Stomach smooth muscle (tissue), 2 donors: ENCODE results near the gene MRPS18A.

Experiments used
- H3K27ac ChIP-seq: one replicate; pipeline ENCODE4 v1.7.0; 2013; ENCODE audit warnings: mild to moderate bottlenecking, low read length, inconsistent platforms
- H3K27me3 ChIP-seq, 2 donors: one replicate each; pipeline ENCODE4 v1.7.0; 2013; ENCODE audit warnings: low read length in 2 of 2; ENCODE audit not compliant: insufficient read depth in 2 of 2, control insufficient read depth in 1 of 2
- H3K36me3 ChIP-seq, 2 donors: one replicate each; pipeline ENCODE4 v1.7.0; 2013; ENCODE audit warnings: low read length in 2 of 2; ENCODE audit not compliant: control insufficient read depth in 2 of 2, insufficient read depth in 2 of 2
- H3K4me1 ChIP-seq: one replicate; pipeline ENCODE4 v1.7.0; 2013; ENCODE audit warnings: low read length; ENCODE audit not compliant: control insufficient read depth, insufficient read depth
- H3K4me3 ChIP-seq, 2 donors: one replicate each; pipeline ENCODE4 v1.7.0; 2013; ENCODE audit warnings: low read length in 2 of 2
- H3K9ac ChIP-seq, 2 donors: one replicate each; pipeline ENCODE4 v1.7.0; 2013; ENCODE audit warnings: low read length in 2 of 2, mild to moderate bottlenecking in 1 of 2
- H3K9me3 ChIP-seq, 2 donors: one replicate each; pipeline ENCODE4 v1.7.0; 2013; ENCODE audit warnings: low read length in 2 of 2; ENCODE audit not compliant: control insufficient read depth in 2 of 2
- donor health status: healthy.
- donor health status: Pancreatic carcinoma.

Gene MRPS18A

DNA sequence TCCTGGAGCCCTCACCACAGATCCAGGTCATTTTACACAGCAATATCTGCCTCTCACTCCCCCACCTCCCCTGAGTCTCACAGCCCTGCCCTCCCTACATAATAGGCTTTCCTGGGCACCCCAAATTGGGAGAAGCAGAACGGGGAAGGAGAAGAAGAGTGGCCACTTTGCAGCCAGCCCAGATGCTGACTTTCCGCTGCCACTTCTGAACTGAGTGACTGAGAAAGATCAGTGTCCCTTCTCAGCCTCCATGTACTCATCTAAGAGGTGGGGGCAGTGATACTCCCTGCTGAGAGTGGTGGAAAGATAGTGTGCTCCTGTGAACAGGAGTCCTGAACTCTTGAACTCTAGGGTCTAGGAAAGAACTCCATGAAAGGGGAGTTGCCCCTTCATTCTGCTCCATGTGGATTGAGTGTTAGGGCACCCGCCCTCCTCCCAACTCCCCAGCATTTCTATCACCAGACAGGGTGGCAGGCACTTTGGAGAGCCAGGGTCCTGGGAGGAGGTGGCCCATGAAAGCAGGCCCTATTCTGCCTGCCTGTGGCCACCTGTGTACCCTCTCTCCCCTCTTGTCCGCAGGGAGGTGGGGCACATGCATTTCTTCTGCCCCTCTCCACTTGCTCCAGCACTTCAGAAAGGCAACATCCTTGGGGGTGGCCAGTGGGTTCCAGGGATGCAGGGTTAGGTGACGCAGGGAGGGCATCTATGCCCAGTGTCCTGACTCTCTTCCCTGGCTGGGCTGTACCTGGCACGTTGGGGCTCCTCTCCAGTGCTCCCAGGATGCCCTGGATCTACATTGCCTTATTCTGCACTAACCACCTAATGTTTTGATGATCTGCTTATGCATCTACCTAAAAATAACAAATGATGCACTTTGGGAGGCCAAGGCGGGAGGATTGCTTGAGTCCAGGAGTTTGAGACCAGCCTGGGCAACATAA, 38.3 kb upstream of the MRPS18A start:
- Histone ChIP-seq H3K27me3 (no peaks in the 10 kb centered on the region), H3K4me1 (no peaks in the 10 kb centered on the region), H3K9me3 (no peaks in the 10 kb centered on the region), H3K4me3 (no peak overlapping the region), H3K27ac (no peak overlapping the region), H3K36me3 (no peaks in the 10 kb centered on the region), H3K9ac (no peak overlapping the region)

DNA sequence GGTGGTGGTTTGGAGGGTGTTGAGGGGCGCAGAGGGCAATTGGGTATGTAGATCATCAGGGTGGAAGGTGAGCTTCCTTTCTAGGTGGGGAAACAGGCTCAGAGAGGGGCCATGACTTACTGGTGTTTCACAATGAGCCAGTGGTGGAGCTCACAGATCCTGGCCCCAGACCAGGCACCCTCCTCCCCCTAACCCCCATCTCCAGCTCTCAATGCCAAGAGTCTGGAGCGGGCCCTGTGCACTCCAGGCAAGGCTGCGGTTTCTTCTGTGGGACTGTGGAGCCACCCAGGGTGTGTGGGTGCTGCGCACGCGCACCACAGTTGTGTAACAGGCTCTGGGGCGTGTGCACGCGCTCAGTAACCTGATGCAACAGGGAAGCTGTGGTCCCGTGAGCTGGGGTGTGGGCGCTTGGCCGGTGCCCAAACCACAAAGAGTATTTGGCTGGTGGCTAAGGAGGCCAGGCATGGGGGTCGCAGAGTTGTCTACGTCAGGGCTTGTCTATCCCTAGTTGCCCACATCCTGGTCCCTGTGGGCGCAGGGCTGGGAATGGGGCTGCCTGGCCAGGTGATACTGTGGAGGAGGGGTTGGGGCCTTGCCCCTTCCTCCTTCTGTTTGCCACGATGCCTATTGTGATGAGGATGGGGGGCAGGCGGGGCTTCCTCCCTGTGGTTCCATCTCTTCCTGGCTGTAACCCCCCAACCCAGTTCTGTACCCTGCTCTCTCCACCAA, 37.5 kb upstream of the MRPS18A start:
- H3K4me1 ChIP-seq: no peaks in the 10 kb centered on the region
- no peaks in the 10 kb centered on the region for H3K9me3 ChIP-seq
- H3K9ac ChIP-seq: no peak overlapping the region
- H3K36me3 ChIP-seq: no peaks in the 10 kb centered on the region
- H3K27ac ChIP-seq: no peak overlapping the region
- H3K27me3 ChIP-seq: no peaks in the 10 kb centered on the region
- H3K4me3 ChIP-seq: no peak overlapping the region

DNA sequence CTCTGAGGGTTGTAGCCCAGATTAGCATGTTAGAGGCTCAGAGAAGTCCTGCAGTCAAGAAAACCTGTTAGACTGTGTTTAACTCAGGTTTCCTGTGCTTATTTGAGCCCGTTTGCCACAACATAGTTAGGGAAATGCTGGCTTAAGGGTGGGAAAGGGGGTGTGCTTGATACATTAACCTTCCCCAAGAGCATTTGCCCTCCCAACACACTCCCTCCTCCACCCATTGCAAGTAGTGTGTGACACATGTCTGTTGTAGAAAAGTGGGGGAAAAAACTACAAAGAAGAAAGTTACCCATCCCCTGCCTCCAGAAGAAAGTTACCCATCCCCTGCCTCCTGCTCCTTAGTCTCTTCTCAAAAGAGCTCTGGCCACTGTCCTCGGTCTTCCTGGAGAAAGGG, 36.8 kb upstream of the MRPS18A start:
- H3K27ac ChIP-seq: no peak overlapping the region
- no peaks in the 10 kb centered on the region for H3K9me3 ChIP-seq
- H3K4me3 ChIP-seq: no peak overlapping the region
- peaks cover 0 to 1% of the 10 kb centered on the region in 2 donors for H3K27me3 ChIP-seq
- no peak overlapping the region for H3K9ac ChIP-seq
- H3K4me1 ChIP-seq: no peaks in the 10 kb centered on the region
- no peaks in the 10 kb centered on the region for H3K36me3 ChIP-seq

DNA sequence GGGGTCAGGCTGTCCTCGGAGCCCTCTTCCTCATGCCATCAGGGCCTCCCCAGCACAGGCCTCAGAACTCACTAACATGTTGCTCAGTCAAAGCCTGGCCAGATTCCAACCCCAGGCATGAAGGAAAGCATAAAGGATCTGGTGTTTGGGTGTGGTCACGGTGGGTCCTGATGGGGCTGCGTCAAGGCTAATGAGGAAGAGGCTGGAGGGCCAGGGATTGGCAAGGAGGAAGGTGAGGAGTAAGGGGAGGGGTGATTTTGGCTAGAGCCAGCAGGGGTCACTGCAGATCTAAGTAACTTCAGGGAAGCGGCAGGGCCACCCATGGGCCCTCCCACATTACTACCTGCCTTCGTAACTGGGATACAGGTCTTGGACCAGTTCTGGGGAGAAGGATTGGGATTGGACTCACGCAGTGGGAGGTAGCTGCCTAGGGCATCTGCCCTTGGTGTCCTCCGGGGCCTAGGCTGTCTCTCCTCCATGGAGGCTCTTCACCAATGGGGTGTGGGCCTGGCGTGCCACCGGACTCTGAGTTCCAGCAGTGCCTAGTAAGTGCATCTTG, 36.2 kb upstream of the MRPS18A start:
- no peak overlapping the region for H3K27ac ChIP-seq
- no peak overlapping the region for H3K4me3 ChIP-seq
- H3K36me3 ChIP-seq: no peaks in the 10 kb centered on the region
- no peaks in the 10 kb centered on the region for H3K9me3 ChIP-seq
- H3K27me3 ChIP-seq: peaks cover 0 to 2% of the 10 kb centered on the region in 2 donors
- H3K9ac ChIP-seq: no peak overlapping the region
- H3K4me1 ChIP-seq: no peaks in the 10 kb centered on the region

DNA sequence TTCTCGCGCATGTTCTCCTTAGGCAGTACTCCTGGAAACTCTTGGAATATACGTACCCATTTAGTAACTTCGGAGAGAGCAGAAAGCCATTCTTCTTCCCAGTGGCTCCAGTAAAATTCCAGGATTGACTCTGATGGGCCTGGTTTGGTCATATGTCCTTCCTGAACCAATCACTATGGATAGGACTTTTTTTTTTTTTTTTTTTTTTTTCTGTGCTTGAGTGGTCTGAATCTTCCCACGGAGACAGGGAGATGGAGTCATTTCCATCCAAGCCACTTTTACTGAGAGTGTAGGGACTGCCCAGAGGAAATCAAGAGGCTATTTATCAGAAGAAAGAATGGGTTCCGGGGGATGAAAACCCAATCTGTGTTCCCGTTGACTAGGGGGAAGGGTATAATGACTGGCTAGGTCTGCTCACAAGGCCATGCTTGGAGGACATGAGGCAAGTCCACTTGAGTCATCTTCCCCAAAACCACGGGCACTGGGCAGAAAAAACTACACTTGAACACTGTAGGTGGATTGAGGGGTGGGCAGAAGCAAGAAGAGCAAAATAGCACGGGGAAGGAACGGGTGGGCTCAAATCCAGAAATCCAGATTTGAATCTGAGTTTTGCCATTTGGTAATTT, 35.4 kb upstream of the MRPS18A start:
- no peak overlapping the region for H3K27ac ChIP-seq
- H3K36me3 ChIP-seq: no peaks in the 10 kb centered on the region
- peaks cover 2% of the 10 kb centered on the region for H3K4me1 ChIP-seq
- H3K4me3 ChIP-seq: no peak overlapping the region
- peaks cover 0 to 2% of the 10 kb centered on the region in 2 donors for H3K27me3 ChIP-seq
- H3K9ac ChIP-seq: no peak overlapping the region
- H3K9me3 ChIP-seq: no peaks in the 10 kb centered on the region

DNA sequence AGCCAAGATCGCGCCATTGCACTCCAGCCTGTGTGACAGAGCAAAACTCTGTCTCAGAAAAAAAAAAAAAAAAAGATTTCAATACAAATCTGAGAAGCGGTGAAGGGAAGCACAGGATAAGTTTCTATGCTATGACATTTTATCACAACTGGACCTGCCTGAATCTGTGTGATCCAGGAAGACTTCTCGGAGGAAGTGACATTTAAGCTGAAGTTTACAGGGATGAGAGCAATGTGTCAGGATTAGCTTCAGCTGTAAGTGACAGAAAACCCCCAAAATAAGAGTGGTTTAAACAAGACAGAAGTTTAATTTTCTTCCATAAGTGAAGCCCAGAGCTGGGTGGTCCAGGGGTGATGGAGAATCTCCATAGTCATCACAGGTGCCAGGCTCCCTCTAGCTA, 33.4 kb upstream of the MRPS18A start:
- Histone ChIP-seq H3K9me3 (no peaks in the 10 kb centered on the region), H3K27me3 (peaks cover 0 to 2% of the 10 kb centered on the region in 2 donors), H3K4me3 (no peak overlapping the region), H3K4me1 (peaks cover 5% of the 10 kb centered on the region), H3K36me3 (no peaks in the 10 kb centered on the region), H3K9ac (no peak overlapping the region), H3K27ac (no peak overlapping the region)

DNA sequence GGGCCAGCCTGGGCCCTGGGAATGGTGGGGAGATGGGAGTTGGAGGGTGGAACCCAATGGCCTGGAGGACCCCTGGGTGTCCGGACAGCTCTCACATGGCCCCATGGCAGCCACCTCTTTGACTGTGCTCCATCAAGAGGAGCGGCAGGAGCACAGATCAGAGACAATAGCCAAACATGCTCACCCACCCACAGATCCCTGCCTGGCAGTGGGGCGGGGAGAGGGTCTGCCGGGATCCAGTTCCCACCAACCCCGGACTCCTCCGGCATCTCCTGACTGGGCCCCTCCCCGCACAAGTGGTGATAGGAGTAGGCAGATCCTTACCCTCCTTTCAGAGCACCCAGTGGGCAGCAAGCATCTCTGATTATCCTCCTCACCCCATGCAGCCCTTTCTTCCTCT, 31.9 kb upstream of the MRPS18A start:
- Histone ChIP-seq H3K27ac (no peak overlapping the region), H3K4me1 (peaks cover 8% of the 10 kb centered on the region), H3K36me3 (no peaks in the 10 kb centered on the region), H3K9ac (no peak overlapping the region), H3K4me3 (no peak overlapping the region), H3K9me3 (no peaks in the 10 kb centered on the region), H3K27me3 (peaks cover 0 to 2% of the 10 kb centered on the region in 2 donors)

DNA sequence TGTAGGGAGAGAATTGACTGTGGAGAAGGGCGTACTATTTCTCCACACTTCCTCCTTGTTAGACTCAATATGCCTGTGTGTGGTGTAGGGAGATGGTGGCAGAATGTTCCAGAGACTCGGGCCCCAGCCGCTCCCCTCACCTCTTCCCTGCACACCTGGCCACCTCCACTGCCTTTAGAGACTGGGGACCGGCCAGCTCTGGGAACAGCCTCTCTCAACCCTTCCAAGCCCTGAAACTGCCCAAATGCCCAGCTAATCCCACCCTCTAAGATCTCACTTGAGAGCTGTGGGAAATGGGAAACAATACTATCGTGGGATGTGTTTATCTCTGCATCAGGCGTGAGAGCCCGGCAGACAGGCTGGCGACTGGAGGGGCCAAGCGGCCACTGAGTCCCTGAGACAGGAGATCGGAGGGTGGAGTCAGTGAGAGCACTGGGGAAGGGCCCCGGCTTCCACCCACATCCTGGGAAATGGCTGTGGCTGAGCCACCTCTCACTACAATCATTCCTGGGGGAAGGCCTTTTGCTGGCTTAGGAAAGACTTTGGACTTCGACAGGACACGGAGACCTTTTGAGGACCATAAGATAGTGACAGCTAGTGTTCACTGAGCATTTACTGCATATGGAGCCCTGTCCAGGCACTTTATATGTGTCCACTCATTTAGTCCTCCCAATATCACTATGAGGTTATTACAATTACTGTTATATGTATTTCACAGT, 31.0 kb upstream of the MRPS18A start:
- H3K4me3 ChIP-seq: no peak overlapping the region
- no peaks in the 10 kb centered on the region for H3K9me3 ChIP-seq
- peaks cover 8% of the 10 kb centered on the region for H3K4me1 ChIP-seq
- H3K36me3 ChIP-seq: no peaks in the 10 kb centered on the region
- no peak overlapping the region for H3K9ac ChIP-seq
- H3K27me3 ChIP-seq: peaks cover 0 to 2% of the 10 kb centered on the region in 2 donors
- H3K27ac ChIP-seq: no peak overlapping the region

DNA sequence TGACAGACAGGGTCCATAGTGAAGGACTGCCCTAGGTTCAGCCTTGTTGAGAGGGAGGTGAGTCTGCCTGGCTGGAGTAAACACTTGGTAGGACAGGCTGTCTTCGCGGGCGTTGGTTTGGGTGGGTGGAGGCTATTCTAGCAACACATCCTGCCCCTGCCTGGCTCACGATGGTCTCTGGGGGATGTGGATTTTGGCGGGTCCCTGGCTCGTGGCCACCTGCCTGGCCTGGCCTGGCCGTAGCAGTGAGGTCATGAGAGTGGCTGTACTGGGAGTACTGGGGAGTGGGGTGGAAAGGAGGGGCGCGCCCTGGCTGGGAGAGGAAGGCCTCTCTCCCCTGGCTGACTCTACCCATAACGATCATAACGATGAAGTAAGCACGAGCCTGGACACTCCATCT, 30.2 kb upstream of the MRPS18A start:
- H3K9ac ChIP-seq: no peak overlapping the region
- H3K4me1 ChIP-seq: peaks cover 8% of the 10 kb centered on the region
- H3K27me3 ChIP-seq: peaks cover 0 to 2% of the 10 kb centered on the region in 2 donors
- no peak overlapping the region for H3K27ac ChIP-seq
- H3K36me3 ChIP-seq: no peaks in the 10 kb centered on the region
- no peak overlapping the region for H3K4me3 ChIP-seq
- H3K9me3 ChIP-seq: no peaks in the 10 kb centered on the region

DNA sequence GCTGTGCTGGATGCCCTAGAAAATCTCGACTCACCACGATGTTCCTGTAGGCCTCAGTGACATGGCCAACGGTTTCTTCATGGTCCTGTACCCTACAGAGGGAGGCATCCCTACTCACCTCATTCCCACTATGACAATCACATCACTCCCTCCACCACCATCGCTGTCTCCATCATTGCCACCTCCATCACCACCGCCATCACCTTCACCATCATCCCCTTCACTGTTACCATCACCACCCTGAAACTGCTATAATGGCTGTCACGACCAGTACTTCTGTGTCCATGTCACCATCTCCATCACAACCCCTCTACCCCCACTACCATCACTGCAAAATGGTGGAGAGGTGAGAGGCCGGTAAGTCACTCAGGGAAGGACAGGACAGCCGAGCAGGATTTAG, 29.8 kb upstream of the MRPS18A start:
- Histone ChIP-seq H3K4me3 (no peak overlapping the region), H3K36me3 (no peaks in the 10 kb centered on the region), H3K27ac (no peak overlapping the region), H3K4me1 (peaks cover 8% of the 10 kb centered on the region), H3K9me3 (no peaks in the 10 kb centered on the region), H3K9ac (no peak overlapping the region), H3K27me3 (peaks cover 0 to 2% of the 10 kb centered on the region in 2 donors)
